Stimulated activated CD8-positive, alpha-beta memory T cell treated with anti-CD3 and anti-CD28 coated beads, Interleukin-12 subunit alpha, Interleukin-12 subunit beta, amount 100 ng/mL, for 24 hours (primary cell): ENCODE results near the gene MMP13.

ENCODE experiments used
- DNase-seq: peaks from one replicate; pipeline ENCODE4 v3.0.0-alpha.2; 2020; ENCODE audit errors: extremely low read depth

Gene MMP13

GRCh38 chr11:102900346-102900745 is 55.2 kb downstream of the MMP13 start:
- DNase-seq, result no peak
